Testis (tissue), 5 donors: Measurements from ENCODE around the gene MARCHF5. TPM values are rescaled to one million over a fixed set of nuclear protein-coding genes. Genes with fewer than 3 reads are reported as not detected.

Experiments
- DNase-seq: peaks from one replicate; pipeline ENCODE4 v3.0.0-alpha.2; 2019
- H3K27ac ChIP-seq, 2 donors: fragments of 200-600 bp; sonication (generic); one replicate each; pipeline ENCODE4 v1.5.1; 2019
- H3K27me3 ChIP-seq: fragments of 200-600 bp; sonication (generic); one replicate; pipeline ENCODE4 v1.5.1; 2019
- H3K36me3 ChIP-seq: fragments of 200-600 bp; sonication (generic); one replicate; pipeline ENCODE4 v1.5.1; 2017; ENCODE audit warnings: low read depth; ENCODE audit errors: missing control alignments
- H3K4me1 ChIP-seq: fragments of 200-600 bp; sonication (generic); one replicate; pipeline ENCODE4 v1.5.1; 2019
- H3K4me3 ChIP-seq, 2 donors: fragments of 200-600 bp; sonication (generic); one replicate each; pipeline ENCODE4 v1.5.1; 2017 to 2019
- H3K9me3 ChIP-seq: fragments of 200-600 bp; sonication (generic); one replicate; pipeline ENCODE4 v1.5.1; 2017
- POLR2A ChIP-seq: fragments of 450-650 bp; IDR thresholded peaks from one replicate; pipeline ENCODE4 v1.6.1; 2017; ENCODE audit warnings: antibody characterized with exemption, mild to moderate bottlenecking, moderate library complexity
- WGBS, 2 donors: methylation state at CpG; one replicate each; pipeline ENCODE4 v1.1.5; 2018; 5-methylcytosine and 5-hydroxymethylcytosine counted together
- intact Hi-C: fragments of 100-400 bp; cut with DNase I; formaldehyde crosslinking; loops from one replicate; pipeline ENCODE4 v1.15.1; 2023; ENCODE audit warnings: low total_unique reads
- long read RNA-seq, 2 donors: transcript quantifications; one replicate each; lab custom pipeline, GENCODE V29; 2026
- polyA plus RNA-seq: library from polyadenylated mRNA; stranded (reverse); fragments of 350-450 nt; fragmentation: Illumina TruSeq; extraction: RNeasy Lipid Tissue Mini Kit (QIAGEN cat#74804); gene quantifications from one replicate; pipeline ENCODE4 v1.2.3, GENCODE V29; 2014; ENCODE audit warnings: low read depth, low replicate concordance; ENCODE audit not compliant: insufficient read depth
- total RNA-seq, 2 donors: library from RNA; depleted of rRNA; stranded (reverse); fragments of >200 nt; gene quantifications; one replicate each; pipeline ENCODE4 v1.2.3, GENCODE V29; 2016
- TF ChIP-seq, protein P1 (sequence below), 3 experiments: fragments of 450-650 bp in 2 of 3; fragments of 200-600 bp in 1 of 3; sonication (generic) in 1 of 3; IDR thresholded peaks; one replicate each; pipeline ENCODE4 v1.5.1; 2016 to 2019; ENCODE audit warnings: antibody characterized with exemption in 3 of 3, mild to moderate bottlenecking in 2 of 3, moderate library complexity in 1 of 3

MARCHF5 gene, protein sequence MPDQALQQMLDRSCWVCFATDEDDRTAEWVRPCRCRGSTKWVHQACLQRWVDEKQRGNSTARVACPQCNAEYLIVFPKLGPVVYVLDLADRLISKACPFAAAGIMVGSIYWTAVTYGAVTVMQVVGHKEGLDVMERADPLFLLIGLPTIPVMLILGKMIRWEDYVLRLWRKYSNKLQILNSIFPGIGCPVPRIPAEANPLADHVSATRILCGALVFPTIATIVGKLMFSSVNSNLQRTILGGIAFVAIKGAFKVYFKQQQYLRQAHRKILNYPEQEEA
- total RNA-seq (10 to 100 TPM; 17.1 to 23.3 TPM), polyA plus RNA-seq (53.9 TPM)
- long read RNA-seq, donor 1, transcript MARCH5-201 (6 exons, 3,926 nt) = major isoform, 17 of 45 reads
- long read RNA-seq, donor 1, partial matches to known transcripts = 25 of 45 reads
- long read RNA-seq, donor 1, other reads (novel, unspliced or antisense) = 0 of 45 reads
- long read RNA-seq, donor 2, transcript MARCH5-201 (6 exons, 3,926 nt) = major isoform, 13 of 20 reads
- long read RNA-seq, donor 2, partial matches to known transcripts = 5 of 20 reads
- long read RNA-seq, donor 2, other reads (novel, unspliced or antisense) = 0 of 20 reads

DNA sequence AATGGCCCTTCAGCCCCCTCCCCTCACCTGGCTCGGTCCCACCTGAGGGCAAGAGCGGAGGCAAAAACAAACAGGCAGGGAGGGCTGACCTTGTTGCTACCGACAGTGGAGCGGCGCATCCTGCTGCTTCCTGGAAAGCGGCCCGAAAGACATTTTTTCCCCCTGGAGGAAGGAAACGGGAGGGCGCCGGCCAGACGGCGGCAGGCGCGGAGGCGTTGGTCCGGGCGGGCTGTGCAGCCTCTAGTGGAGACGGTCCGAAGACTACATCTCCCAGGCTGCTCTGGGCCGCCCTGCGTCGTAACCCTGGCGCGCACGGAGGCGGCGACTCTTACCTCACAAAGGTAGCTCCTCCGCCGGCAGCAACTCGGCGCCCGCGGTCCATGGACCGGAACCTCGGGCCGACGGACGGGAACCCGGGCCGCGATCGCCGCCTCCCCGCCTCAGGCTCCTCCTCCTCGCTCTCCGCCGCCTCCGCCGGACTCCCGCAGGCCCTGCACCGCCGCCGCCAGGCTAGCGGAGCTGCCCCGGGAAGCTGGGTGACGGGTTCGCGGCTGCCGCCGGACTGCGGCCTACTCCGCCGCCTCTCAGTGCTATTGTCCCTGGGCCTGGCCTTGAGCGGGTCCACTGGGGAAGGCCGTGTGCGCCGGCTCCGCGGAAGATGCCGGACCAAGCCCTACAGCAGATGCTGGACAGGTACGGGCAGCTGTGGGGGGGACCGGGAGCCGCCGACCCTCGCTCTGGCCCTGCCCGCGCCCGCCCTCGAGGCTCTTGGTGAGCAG, at the start of gene MARCHF5, which contains the start of gene CPEB3:
Gene MARCHF5, plus strand, starts transcription at position 331 of the 779 bp plus-strand sequence. Its CDS starts 328 bp downstream, at position 659.
Gene CPEB3, minus strand, starts transcription at position 242 of the 779 bp plus-strand sequence. CDS start 50,728 bp downstream, outside the sequence.
- Histone ChIP-seq H3K27ac (peak within 1 kb of the TSS; percentile 94 to 98), H3K27me3 (no peaks in the 10 kb centered on the region), H3K36me3 (no peaks in the 10 kb centered on the region), H3K4me1 (peaks cover 6% of the 10 kb centered on the region), H3K4me3 (peak within 1 kb of the TSS; percentile 88 to 98), H3K9me3 (no peaks in the 10 kb centered on the region)
- WGBS, 2 donors = 0 to 1% methylated on average over 17 to 45 of the region's 79 CpGs
- DNase-seq = peak; percentile 97
- peak; percentile 80 for TF ChIP-seq POLR2A
- TF ChIP-seq, protein P1, sequence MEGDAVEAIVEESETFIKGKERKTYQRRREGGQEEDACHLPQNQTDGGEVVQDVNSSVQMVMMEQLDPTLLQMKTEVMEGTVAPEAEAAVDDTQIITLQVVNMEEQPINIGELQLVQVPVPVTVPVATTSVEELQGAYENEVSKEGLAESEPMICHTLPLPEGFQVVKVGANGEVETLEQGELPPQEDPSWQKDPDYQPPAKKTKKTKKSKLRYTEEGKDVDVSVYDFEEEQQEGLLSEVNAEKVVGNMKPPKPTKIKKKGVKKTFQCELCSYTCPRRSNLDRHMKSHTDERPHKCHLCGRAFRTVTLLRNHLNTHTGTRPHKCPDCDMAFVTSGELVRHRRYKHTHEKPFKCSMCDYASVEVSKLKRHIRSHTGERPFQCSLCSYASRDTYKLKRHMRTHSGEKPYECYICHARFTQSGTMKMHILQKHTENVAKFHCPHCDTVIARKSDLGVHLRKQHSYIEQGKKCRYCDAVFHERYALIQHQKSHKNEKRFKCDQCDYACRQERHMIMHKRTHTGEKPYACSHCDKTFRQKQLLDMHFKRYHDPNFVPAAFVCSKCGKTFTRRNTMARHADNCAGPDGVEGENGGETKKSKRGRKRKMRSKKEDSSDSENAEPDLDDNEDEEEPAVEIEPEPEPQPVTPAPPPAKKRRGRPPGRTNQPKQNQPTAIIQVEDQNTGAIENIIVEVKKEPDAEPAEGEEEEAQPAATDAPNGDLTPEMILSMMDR (IDR thresholded peaks at IDR 0.05) = peak; percentile 43 to 86 (median 83)
- intact Hi-C loops = no loop called here

DNA sequence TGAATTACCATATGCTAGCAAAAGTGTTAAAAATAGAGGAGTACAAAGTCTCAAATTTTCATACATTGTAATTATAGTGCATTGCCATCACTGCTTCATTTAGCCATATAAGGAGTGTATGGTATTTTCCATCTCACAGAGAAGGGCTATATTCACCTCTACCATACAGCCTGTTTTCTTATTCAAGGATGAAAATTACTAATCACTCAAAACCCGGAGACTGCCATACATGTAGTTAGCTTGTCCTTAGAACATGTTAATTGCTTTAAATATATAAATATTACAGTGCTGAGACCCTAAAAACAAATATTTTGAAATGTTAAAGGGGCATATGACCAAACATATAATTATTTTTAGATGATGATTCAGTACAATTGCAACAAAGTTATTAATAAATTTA, 49.5 kb upstream of the MARCHF5 start:
- intact Hi-C loops = no loop called here

DNA sequence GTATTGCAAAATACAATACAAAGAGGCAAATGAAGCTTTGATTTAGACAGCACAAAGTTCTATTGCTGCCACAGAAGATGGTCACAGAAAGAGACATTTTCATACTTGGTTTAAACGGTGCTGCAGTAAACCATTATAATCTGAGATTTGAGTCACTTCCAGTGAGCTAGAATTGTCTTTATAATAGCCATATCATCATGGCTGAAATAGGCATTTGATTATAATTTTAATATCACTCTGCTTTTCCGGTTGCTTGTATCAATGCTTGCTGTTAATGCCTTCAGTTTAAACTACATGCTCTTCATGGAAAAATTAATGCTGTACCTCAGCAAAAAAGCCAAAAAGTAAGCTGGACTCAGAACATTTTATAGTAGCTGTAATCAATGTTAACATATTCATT, 48.6 kb upstream of the MARCHF5 start:
- no peaks in the 10 kb centered on the region for H3K27me3 ChIP-seq
- intact Hi-C loops = no loop called here
- no peak overlapping the region for H3K27ac ChIP-seq
- H3K4me1 ChIP-seq = peaks cover 13% of the 10 kb centered on the region
- TF ChIP-seq POLR2A = no peak
- TF ChIP-seq, protein P1 (IDR thresholded peaks at IDR 0.05) = no peak
- H3K4me3 ChIP-seq = no peak overlapping the region
- H3K36me3 ChIP-seq = no peaks in the 10 kb centered on the region
- WGBS, 2 donors = 59 to 63% methylated on average over 2 of the region's 2 CpGs
- no peak for DNase-seq
- H3K9me3 ChIP-seq = no peaks in the 10 kb centered on the region

More for the DNA sequence above, 49.5 kb upstream of the MARCHF5 start:
- WGBS, 2 donors = 29 to 63% methylated on average over 1 of the region's 1 CpG
- H3K36me3 ChIP-seq = no peaks in the 10 kb centered on the region
- H3K27ac ChIP-seq = peak overlapping the region; percentile 67 to 83
- no peaks in the 10 kb centered on the region for H3K27me3 ChIP-seq
- H3K9me3 ChIP-seq = no peaks in the 10 kb centered on the region
- no peak overlapping the region for H3K4me3 ChIP-seq
- TF ChIP-seq POLR2A = no peak
- TF ChIP-seq, protein P1 (IDR thresholded peaks at IDR 0.05) = no peak
- no peak for DNase-seq
- peaks cover 13% of the 10 kb centered on the region for H3K4me1 ChIP-seq

DNA sequence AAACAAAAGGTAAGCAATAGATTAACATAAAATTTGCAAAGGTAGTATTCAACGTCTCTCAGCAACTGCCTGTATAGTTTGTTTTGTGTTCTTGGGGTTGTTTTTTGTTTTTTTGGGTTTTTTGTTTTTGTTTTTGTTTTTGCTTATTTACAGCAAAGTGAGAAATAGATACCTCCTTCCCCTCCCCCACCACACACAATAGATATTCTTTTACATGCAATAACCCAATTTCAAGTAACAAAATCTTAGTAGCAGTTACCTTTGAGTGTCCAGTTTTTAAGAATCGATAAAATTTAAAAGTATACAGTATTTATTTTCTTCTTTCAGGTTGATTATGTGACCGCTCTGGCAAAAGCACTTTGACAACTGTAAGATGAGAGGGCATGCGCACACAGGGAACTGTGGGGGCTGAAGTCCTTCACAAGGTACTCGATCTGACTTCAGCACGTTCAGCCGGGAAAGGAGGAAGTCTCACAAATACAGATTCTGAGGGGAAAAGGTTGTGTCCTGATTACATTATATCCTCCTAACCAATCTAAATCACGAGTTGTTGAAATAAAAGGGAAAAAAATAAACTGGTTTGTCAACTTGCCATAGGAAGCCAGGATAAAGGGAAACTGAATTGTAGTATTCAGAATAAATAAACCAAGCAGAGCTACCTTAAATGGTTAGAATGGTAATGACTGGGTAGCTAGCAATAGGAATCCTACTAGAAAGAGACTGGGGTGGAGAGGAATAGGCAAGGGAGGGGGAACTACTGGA, 47.9 kb upstream of the MARCHF5 start:
- DNase-seq = peak; percentile 84
- WGBS, 2 donors = 21 to 30% methylated on average over 8 of the region's 8 CpGs
- Histone ChIP-seq H3K27me3 (no peaks in the 10 kb centered on the region), H3K27ac (no peak overlapping the region), H3K4me1 (peaks cover 13% of the 10 kb centered on the region), H3K9me3 (no peaks in the 10 kb centered on the region), H3K4me3 (peak overlapping the region in 1 of 2 donors; percentile 4), H3K36me3 (no peaks in the 10 kb centered on the region)
- intact Hi-C loops = no loop called here
- TF ChIP-seq POLR2A = no peak
- TF ChIP-seq, protein P1 (IDR thresholded peaks at IDR 0.05) = no peak
